GM12801 (cell line): ENCODE measurements around the gene C6.

Experiments used
- CTCF ChIP-seq: IDR thresholded peaks from one replicate; pipeline ENCODE4 v1.5.1; 2011; ENCODE audit warnings: control low read depth; ENCODE audit not compliant: insufficient read length; ENCODE audit errors: extremely low read depth

Gene C6

GRCh38 chr5:41218929-41219657 is 5.8 kb upstream of the C6 start:
- no peak for TF ChIP-seq CTCF

GRCh38 chr5:41214182-41214581 is 850 bp upstream of the C6 start:
- TF ChIP-seq CTCF = no peak

- TF ChIP-seq CTCF = no peak
These were observed 397 bp downstream of the C6 start for GRCh38 chr5:41212935-41213334.

GRCh38 chr5:41211417-41211816 is 1.9 kb downstream of the C6 start:
- no peak for TF ChIP-seq CTCF

GRCh38 chr5:41203033-41203432 is 10.3 kb downstream of the C6 start:
- no peak for TF ChIP-seq CTCF

GRCh38 chr5:41201082-41201772 is 12.1 kb downstream of the C6 start:
- no peak for TF ChIP-seq CTCF

GRCh38 chr5:41200506-41200905 is 12.8 kb downstream of the C6 start:
- TF ChIP-seq CTCF = no peak
